Esophagus squamous epithelium (tissue), 5 donors: ENCODE data around the gene MTA2. TPM values are rescaled to one million over a fixed set of nuclear protein-coding genes. Genes with fewer than 3 reads are reported as not detected.

ENCODE experiments used
- DNase-seq: peaks from one replicate; lab custom pipeline; 2025; lab: John Stamatoyannopoulos, UW
- H3K27ac ChIP-seq, 4 donors: fragments of 200-600 bp; sonication (generic); one replicate each; pipeline ENCODE4 v1.5.1; 2016 to 2019; ENCODE audit warnings: mild to moderate bottlenecking in 1 of 4
- H3K27me3 ChIP-seq, 4 donors: fragments of 200-600 bp; sonication (generic); 1 replicate in 3 of 4; 2 replicates in 1 of 4; pipeline versions ENCODE4 v1.5.1 to v1.6.0; 2017 to 2021; ENCODE audit warnings: antibody characterized with exemption in 1 of 4
- H3K36me3 ChIP-seq, 3 donors: fragments of 200-600 bp; sonication (generic); one replicate each; pipeline ENCODE4 v1.5.1; 2016 to 2019
- H3K4me1 ChIP-seq, 3 donors: fragments of 200-600 bp; sonication (generic); one replicate each; pipeline ENCODE4 v1.5.1; 2017 to 2019
- H3K4me3 ChIP-seq, 4 donors: fragments of 200-600 bp; sonication (generic); 1 replicate in 3 of 4; 2 replicates in 1 of 4; pipeline ENCODE4 v1.5.1; 2016 to 2019; ENCODE audit warnings: mild to moderate bottlenecking in 2 of 4, moderate library complexity in 1 of 4
- H3K9me3 ChIP-seq, 3 donors: fragments of 200-600 bp; sonication (generic); one replicate each; pipeline ENCODE4 v1.5.1; 2016 to 2019
- POLR2A ChIP-seq, 4 donors: fragments of 450-650 bp; IDR thresholded peaks; one replicate each; pipeline ENCODE4 v1.6.1; 2017; ENCODE audit warnings: antibody characterized with exemption in 4 of 4, mild to moderate bottlenecking in 4 of 4, moderate library complexity in 3 of 4
- WGBS, 2 donors: methylation state at CpG; one replicate each; pipeline ENCODE4 v1.1.5; 2018; 5-methylcytosine and 5-hydroxymethylcytosine counted together
- intact Hi-C: fragments of 100-400 bp; cut with DNase I; formaldehyde crosslinking; loops from one replicate; pipeline ENCODE4 v1.15.0; 2022
- total RNA-seq, 4 donors: library from RNA; depleted of rRNA; stranded (reverse); fragments of >200 nt; gene quantifications; one replicate each; pipeline ENCODE4 v1.1.0, GENCODE V29; 2016
- TF ChIP-seq, protein P1 (sequence below), 6 experiments: fragments of 450-650 bp in 4 of 6; fragments of 200-600 bp in 2 of 6; sonication (generic) in 2 of 6; IDR thresholded peaks; one replicate each; pipeline ENCODE4 v1.5.1; 2016 to 2019; ENCODE audit warnings: antibody characterized with exemption in 6 of 6, mild to moderate bottlenecking in 4 of 6, moderate library complexity in 4 of 6
- donor health status: DM: yes; HTN: yes; CAD: no.

The MTA2 gene
- total RNA-seq, 4 donors from 2014 or later, result 103 to 132 (median 111) TPM

DNA sequence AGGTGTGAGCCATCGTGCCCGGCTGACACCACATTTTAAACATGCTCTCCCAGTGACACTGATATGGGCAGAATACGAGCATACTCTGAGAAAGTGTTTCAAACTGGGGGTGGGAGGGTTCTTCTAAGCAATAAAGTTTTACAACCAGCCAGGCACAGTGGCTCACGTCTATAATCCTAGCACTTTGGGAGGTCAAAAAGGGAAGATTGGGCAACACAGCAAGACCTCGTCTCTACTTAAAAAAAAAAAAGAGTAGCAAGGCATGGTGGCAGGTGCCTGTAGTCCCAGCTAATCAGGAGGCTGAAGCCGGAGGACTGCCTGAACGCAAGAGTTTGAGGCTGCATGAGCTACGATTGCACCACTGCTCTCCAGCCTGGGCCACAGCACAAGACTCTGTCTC lies 42.6 kb upstream of the MTA2 start:
- Histone ChIP-seq H3K36me3 (peaks cover 0 to 61% (median 24%) of the 10 kb centered on the region in 3 donors), H3K4me3 (no peak overlapping the region), H3K27me3 (no peaks in the 10 kb centered on the region), H3K9me3 (no peaks in the 10 kb centered on the region), H3K27ac (no peak overlapping the region), H3K4me1 (peaks cover 18 to 43% (median 20%) of the 10 kb centered on the region in 3 donors)
- 79 to 89% methylated on average over 6 of the region's 8 CpGs for WGBS, 2 donors
- intact Hi-C loops, result no loop called here
- TF ChIP-seq POLR2A (IDR thresholded peaks at IDR 0.05), result no peak
- TF ChIP-seq, protein P1, sequence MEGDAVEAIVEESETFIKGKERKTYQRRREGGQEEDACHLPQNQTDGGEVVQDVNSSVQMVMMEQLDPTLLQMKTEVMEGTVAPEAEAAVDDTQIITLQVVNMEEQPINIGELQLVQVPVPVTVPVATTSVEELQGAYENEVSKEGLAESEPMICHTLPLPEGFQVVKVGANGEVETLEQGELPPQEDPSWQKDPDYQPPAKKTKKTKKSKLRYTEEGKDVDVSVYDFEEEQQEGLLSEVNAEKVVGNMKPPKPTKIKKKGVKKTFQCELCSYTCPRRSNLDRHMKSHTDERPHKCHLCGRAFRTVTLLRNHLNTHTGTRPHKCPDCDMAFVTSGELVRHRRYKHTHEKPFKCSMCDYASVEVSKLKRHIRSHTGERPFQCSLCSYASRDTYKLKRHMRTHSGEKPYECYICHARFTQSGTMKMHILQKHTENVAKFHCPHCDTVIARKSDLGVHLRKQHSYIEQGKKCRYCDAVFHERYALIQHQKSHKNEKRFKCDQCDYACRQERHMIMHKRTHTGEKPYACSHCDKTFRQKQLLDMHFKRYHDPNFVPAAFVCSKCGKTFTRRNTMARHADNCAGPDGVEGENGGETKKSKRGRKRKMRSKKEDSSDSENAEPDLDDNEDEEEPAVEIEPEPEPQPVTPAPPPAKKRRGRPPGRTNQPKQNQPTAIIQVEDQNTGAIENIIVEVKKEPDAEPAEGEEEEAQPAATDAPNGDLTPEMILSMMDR (IDR thresholded peaks at IDR 0.05), result no peak
- no peak for DNase-seq

GRCh38 chr11:62632492-62632891 lies 30.8 kb upstream of the MTA2 start:
- Histone ChIP-seq H3K4me3 (no peak overlapping the region), H3K36me3 (peaks cover 41 to 100% (median 73%) of the 10 kb centered on the region in 3 donors), H3K4me1 (no peaks in the 10 kb centered on the region), H3K27me3 (no peaks in the 10 kb centered on the region), H3K27ac (no peak overlapping the region), H3K9me3 (no peaks in the 10 kb centered on the region)
- WGBS, 2 donors, result 83 to 93% methylated on average over 2 to 4 of the region's 6 CpGs
- no peak for TF ChIP-seq POLR2A (IDR thresholded peaks at IDR 0.05)
- DNase-seq, result no peak
- intact Hi-C loops, result no loop called here

- Histone ChIP-seq H3K4me3 (no peak overlapping the region), H3K27me3 (no peaks in the 10 kb centered on the region), H3K27ac (no peak overlapping the region), H3K4me1 (peaks cover 0 to under 1% (median 0%) of the 10 kb centered on the region in 3 donors), H3K36me3 (peaks cover 43 to 84% (median 68%) of the 10 kb centered on the region in 3 donors), H3K9me3 (no peaks in the 10 kb centered on the region)
- TF ChIP-seq POLR2A (IDR thresholded peaks at IDR 0.05), result no peak
- TF ChIP-seq, protein P1 (IDR thresholded peaks at IDR 0.05), result peak in 1 of 6 experiments; percentile 20
- intact Hi-C loops, result no loop called here
- 65 to 82% methylated on average over 3 of the region's 3 CpGs for WGBS, 2 donors
- DNase-seq, result no peak
These were observed 26.0 kb upstream of the MTA2 start for GRCh38 chr11:62627713-62628112.

- Histone ChIP-seq H3K27me3 (no peaks in the 10 kb centered on the region), H3K9me3 (no peaks in the 10 kb centered on the region), H3K36me3 (peaks cover 22 to 36% (median 23%) of the 10 kb centered on the region in 3 donors), H3K4me3 (peak overlapping the region; percentile 58 to 82 (median 65)), H3K27ac (peak overlapping the region; percentile 87 to 96 (median 90)), H3K4me1 (peaks cover 12 to 38% (median 19%) of the 10 kb centered on the region in 3 donors)
- 75 to 80% methylated on average over 7 of the region's 7 CpGs for WGBS, 2 donors
- intact Hi-C loops, result no loop called here
- no peak for TF ChIP-seq POLR2A (IDR thresholded peaks at IDR 0.05)
- TF ChIP-seq, protein P1 (IDR thresholded peaks at IDR 0.05), result no peak
- DNase-seq, result no peak
These were observed 20.9 kb upstream of the MTA2 start for GRCh38 chr11:62622476-62623089.

DNA sequence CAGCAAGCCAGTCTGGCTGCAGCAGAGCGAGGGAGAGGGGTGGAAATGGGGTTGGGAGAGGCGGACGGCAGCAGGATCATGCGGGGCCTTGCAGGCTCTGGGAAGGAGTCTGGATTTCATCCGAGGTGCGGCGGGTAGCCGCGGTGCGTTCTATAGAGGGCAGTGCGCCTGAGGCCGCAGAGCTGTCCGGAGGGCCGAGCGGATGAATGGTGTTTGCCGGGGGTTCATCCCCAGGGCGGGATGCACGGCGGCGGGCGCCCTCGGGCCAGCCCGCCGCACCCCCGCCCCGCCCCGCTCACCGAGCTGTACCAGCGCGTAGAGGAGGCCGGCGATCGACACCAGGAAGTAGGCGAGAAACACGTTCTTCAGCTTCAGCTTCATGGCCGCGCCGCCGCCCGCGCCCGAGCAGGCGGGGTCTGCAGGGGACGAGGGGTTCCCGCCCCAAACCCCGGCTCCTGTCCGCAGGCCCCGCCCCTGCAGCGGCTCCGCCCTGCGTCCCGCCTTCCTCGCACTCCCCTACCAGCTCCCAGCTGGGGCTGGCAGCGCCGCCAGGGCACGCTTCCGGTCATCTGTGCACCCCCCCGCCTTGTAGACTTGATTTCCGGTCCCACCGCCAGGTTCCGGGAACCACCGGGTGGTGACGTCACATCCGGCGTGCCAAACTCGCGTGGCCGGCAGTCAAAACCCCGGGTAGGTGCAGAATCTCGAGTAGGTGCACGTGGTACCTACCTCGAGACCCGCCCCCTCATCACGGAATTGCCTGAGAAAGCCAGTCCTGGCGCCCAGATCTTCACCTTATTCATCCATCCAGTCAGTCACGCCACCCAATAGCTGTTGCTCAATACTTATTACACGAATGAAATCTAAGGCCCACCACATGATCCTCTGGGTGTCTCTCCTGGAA lies 20.2 kb upstream of the MTA2 start, which contains the start of gene B3GAT3:
TSS of gene B3GAT3 (minus strand) at position 420 of the 904 bp plus-strand sequence. CDS start at position 381, 39 bp downstream.
- TF ChIP-seq, protein P1 (IDR thresholded peaks at IDR 0.05), result peak in 2 of 6 experiments; percentile 33 to 45
- peak in 3 of 4 donors; percentile 44 to 91 (median 80) for TF ChIP-seq POLR2A (IDR thresholded peaks at IDR 0.05)
- H3K27me3 ChIP-seq, result no peaks in the 10 kb centered on the region
- H3K4me1 ChIP-seq, result peaks cover 12 to 38% (median 19%) of the 10 kb centered on the region in 3 donors
- intact Hi-C loops, result no loop called here
- H3K27ac ChIP-seq, result peak within 1 kb of the TSS; percentile 87 to 96 (median 90)
- H3K9me3 ChIP-seq, result no peaks in the 10 kb centered on the region
- H3K36me3 ChIP-seq, result peaks cover 20 to 36% (median 24%) of the 10 kb centered on the region in 3 donors
- DNase-seq, result peak; percentile 86
- WGBS, 2 donors, result 0 to 1% methylated on average over 25 to 28 of the region's 77 CpGs
- H3K4me3 ChIP-seq, result peak within 1 kb of the TSS; percentile 58 to 82 (median 65)
